Gastroesophageal sphincter (tissue), 4 donors: ENCODE data around the gene AGBL5. TPM values are rescaled to one million over a fixed set of nuclear protein-coding genes. Genes with fewer than 3 reads are reported as not detected.

Experiments
- ATAC-seq: fragments of 150-250 bp; one replicate; pipeline ENCODE4 v1.9.1; 2016; ENCODE audit warnings: mild to moderate bottlenecking, moderate library complexity
- H3K27ac ChIP-seq, 4 donors: fragments of 200-600 bp; sonication (generic) in 3 of 4; 1 replicate in 3 of 4; 2 replicates in 1 of 4; pipeline ENCODE4 v1.5.1; 2016 to 2019
- H3K27me3 ChIP-seq: fragments of 200-600 bp; sonication (generic); one replicate; pipeline ENCODE4 v1.5.1; 2019
- H3K36me3 ChIP-seq, 2 donors: fragments of 200-600 bp; sonication (generic); one replicate each; pipeline ENCODE4 v1.5.1; 2019; ENCODE audit warnings: control low read depth in 1 of 2
- H3K4me1 ChIP-seq, 3 donors: fragments of 200-600 bp; sonication (generic); 1 replicate in 2 of 3; 2 replicates in 1 of 3; pipeline ENCODE4 v1.5.1; 2016 to 2019; ENCODE audit warnings: control low read depth in 2 of 3
- H3K4me3 ChIP-seq, 2 donors: fragments of 200-600 bp; sonication (generic); one replicate each; pipeline ENCODE4 v1.5.1; 2019; ENCODE audit warnings: mild to moderate bottlenecking in 1 of 2, moderate library complexity in 1 of 2
- H3K9me3 ChIP-seq, 3 donors: fragments of 200-600 bp; sonication (generic); one replicate each; pipeline ENCODE4 v1.5.1; 2017 to 2019; ENCODE audit warnings: control low read depth in 2 of 3
- CTCF ChIP-seq, 4 experiments: fragments of 200-600 bp in 2 of 4; fragments of 450-650 bp in 2 of 4; sonication (generic) in 1 of 4; IDR thresholded peaks; one replicate each; pipeline ENCODE4 v1.5.1; 2017 to 2019; ENCODE audit warnings: antibody characterized with exemption in 4 of 4, mild to moderate bottlenecking in 2 of 4, moderate library complexity in 2 of 4
- EP300 ChIP-seq: sonication (generic); formaldehyde crosslinking; IDR thresholded peaks from one replicate; pipeline ENCODE4 v1.6.1; 2017; ENCODE audit warnings: antibody characterized with exemption, mild to moderate bottlenecking
- POLR2A ChIP-seq, 2 donors: fragments of 450-650 bp; IDR thresholded peaks; one replicate each; pipeline ENCODE4 v1.6.1; 2017; ENCODE audit warnings: antibody characterized with exemption in 2 of 2, mild to moderate bottlenecking in 2 of 2, moderate library complexity in 1 of 2
- POLR2AphosphoS5 ChIP-seq: sonication (generic); formaldehyde crosslinking; IDR thresholded peaks from one replicate; pipeline ENCODE4 v1.6.1; 2017; ENCODE audit warnings: antibody characterized with exemption
- WGBS, 2 donors: methylation state at CpG; one replicate each; pipeline ENCODE4 v1.1.5; 2018; ENCODE audit warnings: low coverage in 1 of 2; 5-methylcytosine and 5-hydroxymethylcytosine counted together
- total RNA-seq, 4 donors: library from RNA; depleted of rRNA; stranded (reverse); fragments of >200 nt; gene quantifications; one replicate each; pipeline ENCODE4 v1.1.0, GENCODE V29; 2016

AGBL5 gene
- total RNA-seq, 4 donors from 2014 or later, result 16.2 to 31.7 (median 23.0) TPM

GRCh38 chr2:27019459-27019858 lies 32.0 kb upstream of the AGBL5 start:
- Histone ChIP-seq H3K9me3 (no peaks in the 10 kb centered on the region), H3K36me3 (peaks cover 0 to 26% of the 10 kb centered on the region in 2 donors), H3K27me3 (no peaks in the 10 kb centered on the region), H3K27ac (peak overlapping the region in 1 of 4 donors; percentile 22), H3K4me1 (peaks cover 0 to 44% (median 8%) of the 10 kb centered on the region in 3 donors), H3K4me3 (no peak overlapping the region)
- no peak for ATAC-seq
- TF ChIP-seq POLR2A (IDR thresholded peaks at IDR 0.05), result no peak
- TF ChIP-seq CTCF (IDR thresholded peaks at IDR 0.05), result no peak
- TF ChIP-seq EP300, result no peak
- TF ChIP-seq POLR2AphosphoS5, result no peak
- 93 to 96% methylated on average over 7 to 8 of the region's 9 CpGs for WGBS, 2 donors

DNA sequence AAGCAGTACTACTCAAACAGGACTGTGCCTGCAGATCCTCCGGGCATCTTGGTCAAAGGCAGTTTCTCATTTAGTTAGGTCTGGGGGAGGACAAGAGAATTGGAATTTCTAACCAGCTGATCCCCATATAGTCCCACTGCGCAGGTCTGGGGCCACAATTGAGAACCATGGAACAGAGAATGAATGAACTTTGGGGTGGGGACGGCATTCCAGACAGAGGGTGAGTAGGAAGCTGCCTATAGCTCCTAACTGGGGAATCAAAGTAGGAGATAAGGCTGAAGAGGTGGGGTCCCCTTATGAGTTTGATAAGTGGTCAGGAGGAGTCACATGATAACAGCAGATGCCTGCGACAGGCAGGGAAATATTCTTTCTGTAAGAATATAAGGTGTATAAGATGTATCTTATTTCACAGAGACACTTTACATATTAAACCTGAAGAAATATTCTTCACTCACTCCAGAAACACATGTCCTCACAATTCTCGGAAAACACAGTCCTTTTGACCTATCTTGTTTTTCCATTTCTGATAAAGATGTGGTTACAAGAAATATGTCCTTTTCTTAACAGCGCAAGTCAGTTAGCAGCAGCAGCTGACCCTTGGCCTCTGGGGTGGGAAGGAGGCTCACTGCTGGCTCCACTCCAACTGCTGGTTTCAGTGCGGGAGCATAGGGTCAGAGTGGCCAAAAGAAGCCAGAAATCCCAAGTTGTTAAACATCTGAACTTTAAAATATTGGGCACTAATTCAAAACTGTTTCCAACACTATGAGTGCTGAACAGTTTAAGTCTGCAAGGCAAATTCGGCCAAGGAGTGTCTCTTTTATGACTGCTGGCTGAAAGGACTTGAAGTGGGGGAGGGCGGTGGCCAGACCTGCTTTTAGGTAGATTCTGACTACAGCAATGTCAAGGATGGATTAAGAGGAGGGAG lies 31.3 kb upstream of the AGBL5 start:
- Histone ChIP-seq H3K4me3 (no peak overlapping the region), H3K9me3 (no peaks in the 10 kb centered on the region), H3K4me1 (peaks cover 0 to 38% (median 8%) of the 10 kb centered on the region in 3 donors), H3K27me3 (no peaks in the 10 kb centered on the region), H3K27ac (peak overlapping the region in 1 of 4 donors; percentile 22), H3K36me3 (peaks cover 0 to 34% of the 10 kb centered on the region in 2 donors)
- TF ChIP-seq CTCF (IDR thresholded peaks at IDR 0.05) (no peak), POLR2AphosphoS5 (no peak), EP300 (no peak)
- ATAC-seq, result no peak
- 69 to 73% methylated on average over 5 to 8 of the region's 9 CpGs for WGBS, 2 donors

DNA sequence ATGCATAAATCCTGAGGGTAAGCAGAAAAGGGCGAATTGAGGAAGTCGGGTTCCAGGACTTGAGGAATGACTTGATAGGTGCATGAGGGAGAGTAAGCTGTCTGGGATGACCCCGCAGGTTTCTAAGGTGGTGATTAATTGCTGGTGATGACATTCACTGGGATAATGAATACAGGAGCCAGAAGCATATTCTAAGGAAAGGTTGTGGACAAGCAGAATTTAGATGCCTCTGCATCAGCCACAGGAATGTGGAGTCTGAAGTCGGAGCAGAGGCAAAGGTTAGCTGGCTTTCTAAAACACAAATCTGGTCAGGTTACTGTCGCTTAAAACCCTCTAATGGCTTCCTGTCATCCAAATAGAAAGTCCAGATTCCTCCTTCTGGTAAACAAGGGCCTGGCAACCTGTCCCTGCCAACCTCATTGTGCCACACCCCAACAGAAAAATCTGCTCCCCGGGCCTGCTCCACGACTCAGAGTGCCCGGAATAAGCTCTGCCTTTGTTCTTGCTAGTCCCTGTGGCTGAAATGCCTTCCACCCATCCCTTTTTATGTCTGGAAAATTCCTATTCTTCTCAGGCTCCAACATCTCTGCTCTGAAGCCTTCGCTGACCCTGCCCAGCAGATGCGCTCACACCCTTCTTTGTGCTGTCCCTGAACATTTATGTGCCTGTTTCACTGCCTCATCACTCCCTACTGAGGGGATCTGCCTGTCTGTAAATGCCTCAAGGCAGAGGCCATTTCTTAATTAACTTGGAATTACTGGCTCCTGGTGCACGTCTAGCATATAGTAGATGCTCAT lies 30.0 kb upstream of the AGBL5 start:
- Histone ChIP-seq H3K27me3 (no peaks in the 10 kb centered on the region), H3K36me3 (peaks cover 0 to 46% of the 10 kb centered on the region in 2 donors), H3K4me3 (no peak overlapping the region), H3K9me3 (no peaks in the 10 kb centered on the region), H3K4me1 (peaks cover 0 to 27% (median 0%) of the 10 kb centered on the region in 3 donors), H3K27ac (no peak overlapping the region)
- ATAC-seq, result no peak
- TF ChIP-seq CTCF (IDR thresholded peaks at IDR 0.05) (no peak), POLR2A (IDR thresholded peaks at IDR 0.05) (no peak), POLR2AphosphoS5 (no peak), EP300 (no peak)
- 69 to 76% methylated on average over 6 to 10 of the region's 11 CpGs for WGBS, 2 donors

GRCh38 chr2:27023740-27024139 lies 27.7 kb upstream of the AGBL5 start:
- TF ChIP-seq CTCF (IDR thresholded peaks at IDR 0.05), result no peak
- TF ChIP-seq EP300, result no peak
- no peak for TF ChIP-seq POLR2A (IDR thresholded peaks at IDR 0.05)
- TF ChIP-seq POLR2AphosphoS5, result no peak
- WGBS, 2 donors, result 80% methylated on average over 2 of the region's 7 CpGs; no CpG with 5 or more reads in 1 of the 2 donors
- H3K9me3 ChIP-seq, result no peaks in the 10 kb centered on the region
- no peak overlapping the region for H3K4me3 ChIP-seq
- no peak for ATAC-seq
- no peak overlapping the region for H3K27ac ChIP-seq
- H3K4me1 ChIP-seq, result peaks cover 0 to 23% (median 0%) of the 10 kb centered on the region in 3 donors
- peaks cover 0 to 69% of the 10 kb centered on the region in 2 donors for H3K36me3 ChIP-seq
- H3K27me3 ChIP-seq, result no peaks in the 10 kb centered on the region
